Lower leg skin (tissue), 3 donors: Measurements from ENCODE around the gene ZFPM1.

ENCODE experiments used
- POLR2A ChIP-seq, 2 donors: fragments of 450-650 bp; IDR thresholded peaks; one replicate each; pipeline ENCODE4 v1.6.1; 2016 to 2017; ENCODE audit warnings: antibody characterized with exemption in 2 of 2, mild to moderate bottlenecking in 1 of 2, moderate library complexity in 1 of 2
- TF ChIP-seq, protein P1 (sequence below), 3 donors: fragments of 450-650 bp; IDR thresholded peaks; one replicate each; pipeline ENCODE4 v1.5.1; 2016; ENCODE audit warnings: antibody characterized with exemption in 3 of 3, mild to moderate bottlenecking in 3 of 3, moderate library complexity in 2 of 3

DNA sequence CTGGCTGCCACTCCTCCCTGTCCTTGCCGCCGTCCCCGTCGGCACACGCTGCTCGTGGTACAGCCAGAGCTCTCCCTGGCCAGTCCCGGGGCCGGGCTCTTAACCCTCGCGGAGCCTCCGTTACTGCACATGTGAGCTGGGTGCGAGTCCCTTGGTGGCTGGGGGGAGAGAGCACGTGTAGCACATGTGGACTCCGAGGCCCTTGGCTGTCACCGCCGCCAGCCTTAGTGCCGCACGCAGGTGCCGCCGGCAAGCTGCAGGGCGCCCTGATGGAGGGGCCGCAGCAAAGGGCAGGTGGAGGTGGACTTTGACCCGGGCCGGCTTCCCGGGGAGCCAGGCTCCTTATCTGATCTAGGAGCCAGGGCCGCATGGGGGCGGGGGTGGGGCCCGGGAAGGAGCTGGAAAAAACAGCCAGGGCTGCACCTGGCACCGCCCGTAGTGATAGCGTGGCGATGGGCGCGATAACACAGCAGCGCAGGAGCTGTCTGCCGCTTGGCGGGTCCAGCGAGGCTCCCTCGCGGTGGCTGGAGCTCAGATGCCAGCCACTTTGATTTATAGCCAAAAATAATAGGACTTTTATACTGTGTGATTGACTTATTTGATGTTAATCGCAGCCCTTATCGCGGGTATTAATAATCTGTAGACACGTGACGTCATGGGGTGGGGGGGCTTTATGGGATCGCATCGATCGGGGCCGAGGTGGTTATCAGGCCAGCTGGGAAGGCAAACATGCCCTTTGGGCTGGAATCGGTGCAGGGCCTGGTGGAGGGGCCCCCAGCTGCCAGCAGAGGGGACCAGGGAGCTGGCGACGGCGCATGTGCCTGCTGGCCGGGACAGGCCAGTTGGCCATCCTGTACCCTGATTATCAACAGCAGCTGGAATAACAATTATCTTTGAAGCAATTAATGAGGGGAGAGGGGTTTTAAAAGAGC is 35.1 kb downstream of the ZFPM1 start:
- TF ChIP-seq, protein P1, sequence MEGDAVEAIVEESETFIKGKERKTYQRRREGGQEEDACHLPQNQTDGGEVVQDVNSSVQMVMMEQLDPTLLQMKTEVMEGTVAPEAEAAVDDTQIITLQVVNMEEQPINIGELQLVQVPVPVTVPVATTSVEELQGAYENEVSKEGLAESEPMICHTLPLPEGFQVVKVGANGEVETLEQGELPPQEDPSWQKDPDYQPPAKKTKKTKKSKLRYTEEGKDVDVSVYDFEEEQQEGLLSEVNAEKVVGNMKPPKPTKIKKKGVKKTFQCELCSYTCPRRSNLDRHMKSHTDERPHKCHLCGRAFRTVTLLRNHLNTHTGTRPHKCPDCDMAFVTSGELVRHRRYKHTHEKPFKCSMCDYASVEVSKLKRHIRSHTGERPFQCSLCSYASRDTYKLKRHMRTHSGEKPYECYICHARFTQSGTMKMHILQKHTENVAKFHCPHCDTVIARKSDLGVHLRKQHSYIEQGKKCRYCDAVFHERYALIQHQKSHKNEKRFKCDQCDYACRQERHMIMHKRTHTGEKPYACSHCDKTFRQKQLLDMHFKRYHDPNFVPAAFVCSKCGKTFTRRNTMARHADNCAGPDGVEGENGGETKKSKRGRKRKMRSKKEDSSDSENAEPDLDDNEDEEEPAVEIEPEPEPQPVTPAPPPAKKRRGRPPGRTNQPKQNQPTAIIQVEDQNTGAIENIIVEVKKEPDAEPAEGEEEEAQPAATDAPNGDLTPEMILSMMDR (IDR thresholded peaks at IDR 0.05), result no peak
- TF ChIP-seq POLR2A (IDR thresholded peaks at IDR 0.05), result no peak
